Bone marrow (tissue), 2 donors: Measurements from ENCODE around the gene EDEM1.
"Not testable (repeated sequence)": the region's sequence is repeated elsewhere in the genome, so short reads cannot be mapped to it uniquely, and the experiment has no call there.

ENCODE experiments used
- DNase-seq, 2 donors: peaks; one replicate each; lab custom pipeline; 2025; lab: John Stamatoyannopoulos, UW

Gene EDEM1

GRCh38 chr3:5187156-5187919 is at the start of gene EDEM1:
Gene EDEM1, plus strand, starts transcription at chr3:5187707. Its CDS starts 99 bp downstream, at chr3:5187806.
- DNase-seq, result peak; percentile 83 to 91

- DNase-seq, result no peak
These were observed 49.1 kb upstream of the EDEM1 start for GRCh38 chr3:5138214-5138981.

- no peak for DNase-seq
These were observed 47.3 kb upstream of the EDEM1 start for GRCh38 chr3:5140230-5140621.

GRCh38 chr3:5140839-5141238 is 46.7 kb upstream of the EDEM1 start:
- DNase-seq, result no peak

- DNase-seq, result no peak
These were observed 45.7 kb upstream of the EDEM1 start for GRCh38 chr3:5141760-5142159.

GRCh38 chr3:5143464-5143863 is 44.0 kb upstream of the EDEM1 start:
- no peak for DNase-seq

GRCh38 chr3:5144316-5144994 is 43.1 kb upstream of the EDEM1 start:
- DNase-seq, result no peak

- no peak for DNase-seq
These were observed 42.4 kb upstream of the EDEM1 start for GRCh38 chr3:5145120-5145519.

- not testable (repeated sequence) for DNase-seq
These were observed 40.4 kb upstream of the EDEM1 start for GRCh38 chr3:5147152-5147551.

- DNase-seq, result no peak
These were observed 38.1 kb upstream of the EDEM1 start for GRCh38 chr3:5149306-5149880.

GRCh38 chr3:5151586-5151985 is 35.9 kb upstream of the EDEM1 start:
- DNase-seq, result no peak

- DNase-seq, result no peak
These were observed 34.4 kb upstream of the EDEM1 start for GRCh38 chr3:5153074-5153473.

GRCh38 chr3:5155241-5155640 is 32.3 kb upstream of the EDEM1 start:
- no peak for DNase-seq

GRCh38 chr3:5160321-5160720 is 27.2 kb upstream of the EDEM1 start:
- no peak for DNase-seq

GRCh38 chr3:5160940-5161858 is 26.3 kb upstream of the EDEM1 start:
- DNase-seq, result no peak

GRCh38 chr3:5162102-5162501 is 25.4 kb upstream of the EDEM1 start:
- DNase-seq, result no peak

GRCh38 chr3:5165698-5166097 is 21.8 kb upstream of the EDEM1 start:
- DNase-seq, result no peak

GRCh38 chr3:5166846-5167245 is 20.7 kb upstream of the EDEM1 start:
- no peak for DNase-seq

GRCh38 chr3:5168110-5168509 is 19.4 kb upstream of the EDEM1 start:
- no peak for DNase-seq

GRCh38 chr3:5169807-5170206 is 17.7 kb upstream of the EDEM1 start:
- DNase-seq, result no peak

GRCh38 chr3:5170975-5171374 is 16.5 kb upstream of the EDEM1 start:
- no peak for DNase-seq
